Adrenal gland (tissue), 12 donors: Measurements from ENCODE around the gene PLEKHA5. TPM values are rescaled to one million over a fixed set of nuclear protein-coding genes. Genes with fewer than 3 reads are reported as not detected.

ENCODE experiments used
- DNase-seq, 7 donors: peaks; one replicate each; pipeline ENCODE4 v3.0.0-alpha.2; 2019 to 2020
- H3K27ac ChIP-seq, 5 donors: fragments of 200-600 bp; sonication (generic) in 4 of 5; 1 replicate in 3 of 5; 2 replicates in 2 of 5; pipeline versions ENCODE4 v1.5.1 to v1.8.0; 2016 to 2020; ENCODE audit warnings: mild to moderate bottlenecking in 1 of 5
- H3K27me3 ChIP-seq: fragments of 200-600 bp; 2 replicates; pipeline ENCODE4 v1.8.0; 2021
- H3K36me3 ChIP-seq, 2 donors: fragments of 200-600 bp; replicated peaks in 1 of 2; 1 replicate in 1 of 2; 2 replicates in 1 of 2; pipeline versions ENCODE4 v1.5.1 to v1.8.0; 2018 to 2022
- H3K4me1 ChIP-seq, 2 donors: fragments of 200-600 bp; replicated peaks in 1 of 2; 1 replicate in 1 of 2; 2 replicates in 1 of 2; pipeline versions ENCODE4 v1.5.1 to v1.8.0; 2018 to 2021
- H3K4me3 ChIP-seq, 4 donors: fragments of 200-600 bp; sonication (generic) in 3 of 4; one replicate each; pipeline ENCODE4 v1.5.1; 2016 to 2018
- H3K9me3 ChIP-seq, 3 donors: fragments of 200-600 bp; sonication (generic) in 1 of 3; replicated peaks in 1 of 3; 1 replicate in 2 of 3; 2 replicates in 1 of 3; pipeline versions ENCODE4 v1.5.1 to v1.8.0; 2016 to 2021
- CTCF ChIP-seq, 6 experiments: fragments of 450-650 bp in 4 of 6; fragments of 200-600 bp in 2 of 6; sonication (generic) in 1 of 6; IDR thresholded peaks; 1 replicate in 5 of 6; 2 replicates in 1 of 6; pipeline versions ENCODE4 v1.5.1 to v1.8.0; 2016 to 2021; ENCODE audit warnings: antibody characterized with exemption in 6 of 6, mild to moderate bottlenecking in 2 of 6, moderate library complexity in 1 of 6
- POLR2A ChIP-seq, 2 donors: fragments of 450-650 bp; IDR thresholded peaks; one replicate each; pipeline ENCODE4 v1.6.1; 2017; ENCODE audit warnings: antibody characterized with exemption in 2 of 2, mild to moderate bottlenecking in 2 of 2, moderate library complexity in 1 of 2
- WGBS, 4 donors: extraction: QIAGEN DNeasy Blood & Tissue Kit in 2 of 4; methylation state at CpG; one replicate each; pipeline versions ENCODE4 v1.1.5 to v1.1.7; 2013 to 2017; 5-methylcytosine and 5-hydroxymethylcytosine counted together
- intact Hi-C, 2 donors: fragments of 100-400 bp; cut with DNase I; formaldehyde crosslinking; loops; one replicate each; pipeline versions ENCODE4 v1.14.1 to v1.15.0; 2022 to 2023
- polyA plus RNA-seq, 3 donors: library from polyadenylated mRNA; stranded (reverse); fragments of 200-250 nt in 2 of 3; fragments of 350-450 nt in 1 of 3; fragmentation: Illumina TruSeq in 1 of 3; extraction: RNeasy Lipid Tissue Mini Kit (QIAGEN cat#74804) in 1 of 3; gene quantifications; one replicate each; pipeline ENCODE4 v1.2.3, GENCODE V29; 2013 to 2014
- total RNA-seq, 9 donors: library from RNA; depleted of rRNA in 4 of 9; stranded (reverse); fragments of >200 nt in 4 of 9; fragments of 120-200 nt in 1 of 9; fragmentation: NEBNext Ultra II Directional in 1 of 9; extraction: Animal tissue kit (Norgen Biotek cat#: 25700) in 1 of 9; gene quantifications; one replicate each; pipeline versions ENCODE4 v1.1.0 to v1.2.4, GENCODE V29; 2013 to 2023
- donor health status: healthy with polysubstance abuse.
- donor health status: Bipolar disorder and iron deficiency.
- donor health status: DM: yes; HTN: yes; CAD: no.
- donor health status: DM: no; HTN: no; CAD: no.
- donor health status: DM: no; HTN: no; CAD: no.
- donor health status: DM: yes; HTN: yes; CAD: no.

PLEKHA5 gene
- total and polyA plus RNA-seq, 12 donors: 26.1 to 165 (median 95.7) TPM

DNA sequence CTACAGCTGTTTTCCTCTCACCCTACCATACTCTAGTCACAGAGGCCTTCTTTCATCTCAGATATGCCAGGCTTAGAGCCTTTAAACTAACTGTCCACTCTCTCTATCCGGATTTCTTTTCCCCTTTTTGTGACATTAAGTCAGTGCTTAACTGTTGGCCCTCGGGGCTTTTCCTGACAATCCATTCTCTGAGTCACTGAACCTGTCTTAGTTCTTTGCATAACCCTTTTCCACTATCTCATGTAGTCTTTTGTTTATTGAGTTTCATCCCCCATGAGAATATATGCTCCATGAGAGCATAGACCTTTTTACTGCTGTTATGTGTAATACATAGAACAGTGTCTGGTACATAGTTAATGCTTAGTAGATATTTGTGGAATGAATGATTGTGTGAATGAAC is 68.7 kb downstream of the PLEKHA5 start:
- Histone ChIP-seq H3K4me1 (peaks cover 7 to 25% of the 10 kb centered on the region in 2 donors), H3K27me3 (no peaks in the 10 kb centered on the region), H3K36me3 (no peaks in the 10 kb centered on the region), H3K9me3 (no peaks in the 10 kb centered on the region), H3K27ac (peak overlapping the region in 3 of 5 donors; percentile 4 to 44 (median 32)), H3K4me3 (no peak overlapping the region)
- WGBS, 4 donors: 16 to 54% (median 41%) methylated on average over 2 of the region's 2 CpGs
- peak in 5 of 7 donors; percentile 42 to 50 (median 47) for DNase-seq
- TF ChIP-seq POLR2A (IDR thresholded peaks at IDR 0.05) (no peak), CTCF (IDR thresholded peaks at IDR 0.05) (no peak)
- intact Hi-C loops: no loop called here

DNA sequence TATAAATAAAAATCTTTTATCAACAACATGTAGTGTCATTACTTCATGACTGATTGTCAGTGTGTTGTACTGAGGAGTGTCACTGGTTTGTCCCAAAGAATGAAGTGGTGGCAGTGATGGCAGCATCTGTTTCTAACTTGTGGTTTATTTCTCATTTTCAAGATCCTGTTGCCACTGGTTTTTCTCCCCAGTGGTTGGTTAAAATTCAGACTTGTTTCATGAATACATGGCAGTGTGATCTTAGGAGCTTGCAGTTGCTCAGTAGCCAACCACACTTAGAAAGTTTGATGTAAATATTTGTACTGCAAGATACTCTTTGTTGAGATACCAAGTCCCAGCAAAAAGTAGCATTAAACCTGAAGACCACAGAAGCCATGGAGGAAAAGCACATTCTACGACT is 69.8 kb downstream of the PLEKHA5 start:
- Histone ChIP-seq H3K4me1 (peaks cover 7 to 24% of the 10 kb centered on the region in 2 donors), H3K27ac (no peak overlapping the region), H3K4me3 (no peak overlapping the region), H3K27me3 (no peaks in the 10 kb centered on the region), H3K36me3 (no peaks in the 10 kb centered on the region), H3K9me3 (no peaks in the 10 kb centered on the region)
- DNase-seq: no peak
- intact Hi-C loops: no loop called here
- 94 to 100% (median 97%) methylated on average over 1 of the region's 1 CpG for whole genome bisulfite sequencing, 4 donors
- TF ChIP-seq POLR2A (IDR thresholded peaks at IDR 0.05) (no peak), CTCF (IDR thresholded peaks at IDR 0.05) (no peak)

- H3K27ac ChIP-seq: no peak overlapping the region
- TF ChIP-seq POLR2A (IDR thresholded peaks at IDR 0.05): no peak
- no peak for TF ChIP-seq CTCF (IDR thresholded peaks at IDR 0.05)
- intact Hi-C loops: no loop called here
- no peaks in the 10 kb centered on the region for H3K27me3 ChIP-seq
- 52 to 77% (median 61%) methylated on average over 1 of the region's 1 CpG for whole genome bisulfite sequencing, 4 donors
- no peaks in the 10 kb centered on the region for H3K9me3 ChIP-seq
- no peak overlapping the region for H3K4me3 ChIP-seq
- DNase-seq: no peak
- H3K4me1 ChIP-seq: peaks cover 7 to 33% of the 10 kb centered on the region in 2 donors
- no peaks in the 10 kb centered on the region for H3K36me3 ChIP-seq
Measured at GRCh38 chr12:19200261-19200660, 70.7 kb downstream of the PLEKHA5 start.

GRCh38 chr12:19201661-19202060 is 72.1 kb downstream of the PLEKHA5 start:
- Histone ChIP-seq H3K4me3 (no peak overlapping the region), H3K9me3 (no peaks in the 10 kb centered on the region), H3K27me3 (no peaks in the 10 kb centered on the region), H3K36me3 (no peaks in the 10 kb centered on the region), H3K27ac (no peak overlapping the region), H3K4me1 (peaks cover 15 to 37% of the 10 kb centered on the region in 2 donors)
- 87 to 91% (median 90%) methylated on average over 3 of the region's 3 CpGs for WGBS, 4 donors
- intact Hi-C loops: no loop called here
- no peak for TF ChIP-seq POLR2A (IDR thresholded peaks at IDR 0.05)
- no peak for TF ChIP-seq CTCF (IDR thresholded peaks at IDR 0.05)
- no peak for DNase-seq
